Stimulated activated CD8-positive, alpha-beta memory T cell treated with anti-CD3 and anti-CD28 coated beads, Interleukin-7, amount 100 ng/mL, for 24 hours (primary cell): ENCODE measurements around the gene CD22.

Experiments
- DNase-seq: peaks from one replicate; pipeline ENCODE4 v3.0.0-alpha.2; 2020; ENCODE audit warnings: low read depth

The CD22 gene

DNA sequence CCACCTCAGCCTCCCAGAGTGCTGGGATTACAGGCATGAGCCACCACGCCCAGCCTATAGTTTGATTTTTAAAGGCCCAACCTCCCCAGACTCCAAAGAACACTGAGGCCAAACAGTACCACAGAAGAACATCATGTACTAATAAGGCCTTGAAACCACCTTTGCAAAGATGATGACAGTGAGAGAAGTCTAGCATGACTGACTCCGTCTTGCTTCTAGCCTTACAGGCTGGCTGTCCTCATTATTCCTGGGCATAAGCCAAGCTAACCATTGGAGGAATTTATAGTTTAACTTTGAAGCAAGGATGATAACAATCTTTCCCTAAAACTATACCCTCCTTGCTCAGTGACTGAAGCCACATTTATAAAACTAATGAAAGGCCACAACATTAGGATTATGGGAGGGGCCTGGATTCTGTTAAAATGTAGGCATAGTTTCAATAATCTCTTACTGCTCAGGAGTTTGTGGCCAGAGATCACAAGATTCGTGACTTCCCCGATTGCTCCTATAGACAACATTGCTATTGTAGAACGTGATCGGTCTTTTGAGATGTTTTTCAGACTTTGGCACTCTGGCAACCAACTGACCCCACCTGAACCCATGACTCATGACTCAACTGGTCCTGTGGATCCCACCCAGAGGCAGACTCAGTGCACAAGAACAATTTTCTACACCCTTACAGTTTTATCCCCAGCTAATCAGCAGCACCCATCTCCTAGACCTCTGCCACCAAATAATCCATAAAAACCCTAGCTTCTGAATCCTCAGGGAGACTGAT lies 59.5 kb downstream of the CD22 start:
- DNase-seq: no peak

DNA sequence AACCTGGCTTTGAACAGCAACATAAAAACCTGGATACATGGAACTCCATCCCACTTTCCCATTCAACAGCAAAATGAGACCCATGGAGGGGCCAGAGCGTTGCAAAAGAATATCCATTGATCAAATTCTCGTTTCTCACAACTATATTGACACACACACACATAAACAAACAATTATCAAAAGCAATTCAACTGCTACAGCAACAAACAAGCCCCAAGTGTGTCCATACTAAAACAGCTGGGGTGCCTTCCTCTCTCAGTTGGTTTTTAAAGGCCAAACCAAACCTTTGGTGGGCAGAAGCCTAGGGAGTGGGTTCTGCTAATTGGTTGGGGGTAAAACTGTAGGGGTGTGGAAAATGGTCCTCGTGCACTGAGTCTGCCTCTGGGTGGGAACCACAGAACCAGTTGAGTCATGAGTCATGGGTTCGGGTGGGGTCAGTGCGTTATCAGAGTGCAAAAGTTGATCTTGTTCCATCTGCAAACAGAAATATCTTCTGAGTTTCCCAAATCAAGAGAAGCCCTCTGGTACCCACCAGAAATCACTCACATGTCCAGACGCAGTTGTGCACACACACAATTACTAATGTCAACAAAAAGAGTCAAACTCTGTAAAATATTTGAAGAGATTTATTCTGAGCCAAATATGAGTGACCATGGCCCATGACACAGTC lies 60.3 kb downstream of the CD22 start:
- DNase-seq: no peak

DNA sequence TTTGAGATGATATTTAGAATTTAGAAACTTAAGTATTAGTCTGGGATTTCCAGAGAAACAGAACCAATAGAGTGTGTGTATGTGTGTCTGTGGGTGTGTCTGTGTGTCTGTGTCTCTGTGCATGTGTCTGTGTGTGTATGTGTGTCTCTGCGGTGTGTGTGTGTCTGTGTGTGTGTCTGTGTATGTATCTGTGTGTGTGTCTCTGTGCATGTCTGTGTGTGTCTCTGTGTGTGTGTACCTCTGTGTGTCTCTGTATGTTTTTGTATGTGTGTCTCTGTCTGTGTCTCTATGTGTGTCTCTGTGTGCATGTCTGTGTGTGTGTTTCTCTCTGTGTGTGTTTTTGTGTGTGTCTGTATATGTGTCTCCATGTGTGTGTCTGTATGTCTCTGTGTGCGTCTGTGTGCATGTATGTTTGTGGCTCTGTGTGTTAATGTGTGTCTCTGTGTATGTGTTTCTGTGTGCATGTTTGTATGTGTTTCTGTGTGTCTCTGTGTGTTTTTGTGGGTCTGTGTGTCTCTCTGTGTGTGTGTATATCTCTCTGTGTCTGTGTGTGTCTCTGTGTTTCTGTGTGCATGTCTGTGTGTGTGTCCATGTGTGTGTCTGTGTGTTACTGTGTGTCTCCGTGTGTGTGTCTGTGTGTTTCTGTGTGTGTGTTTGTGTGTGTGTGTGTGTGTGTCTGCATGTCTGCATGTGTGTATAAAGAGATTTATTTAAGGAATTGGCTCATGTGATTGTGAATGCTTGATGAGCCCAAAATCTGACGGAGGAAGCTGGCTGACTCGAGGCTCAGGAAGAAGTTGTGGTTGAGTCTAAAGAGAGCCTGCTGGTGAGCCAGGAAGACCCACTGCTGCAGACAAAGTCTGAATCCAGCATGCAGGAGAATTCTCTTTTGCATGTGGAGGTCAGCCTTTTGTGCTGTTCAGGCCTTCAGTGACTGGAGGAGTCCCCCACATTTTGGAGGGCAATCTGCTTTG lies 64.0 kb downstream of the CD22 start:
- DNase-seq: no peak

DNA sequence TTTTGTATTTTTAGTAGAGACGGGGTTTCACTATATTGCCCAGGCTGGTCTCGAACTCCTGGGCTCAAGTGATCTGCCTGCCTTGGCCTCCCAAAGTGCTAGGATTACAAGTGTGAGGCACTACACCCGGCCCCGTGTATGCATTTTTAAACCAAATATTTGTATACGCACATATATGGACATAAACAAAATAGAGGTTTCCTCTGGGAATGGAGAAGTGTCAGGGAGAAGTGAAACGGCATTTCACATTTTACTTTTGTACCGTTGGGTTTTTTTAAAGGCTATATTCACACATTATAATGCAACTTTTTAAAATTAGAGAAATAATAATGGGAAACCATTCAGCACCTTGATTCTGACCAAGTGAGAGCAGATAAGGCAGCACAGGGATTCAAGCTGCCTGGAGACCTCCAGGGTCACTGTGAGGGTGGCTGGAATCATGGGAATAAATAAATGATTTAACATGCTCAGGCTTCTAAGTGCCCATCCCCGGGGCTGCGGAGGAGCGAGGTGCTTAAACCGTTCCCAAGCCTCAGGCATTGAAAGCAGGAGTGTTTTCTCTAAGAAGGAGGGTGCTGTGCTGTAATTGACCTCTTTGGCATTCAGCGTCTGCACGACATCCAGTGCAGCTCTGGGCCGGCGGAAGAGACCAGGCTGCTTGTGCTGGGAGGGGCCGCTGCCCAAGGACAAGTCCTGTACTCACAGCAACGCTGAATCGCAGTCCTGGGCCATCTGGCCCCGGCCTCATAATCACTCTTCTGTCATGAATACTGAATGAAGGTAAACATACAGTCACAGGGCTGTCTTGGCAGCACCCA lies 66.6 kb downstream of the CD22 start:
- DNase-seq: no peak

DNA sequence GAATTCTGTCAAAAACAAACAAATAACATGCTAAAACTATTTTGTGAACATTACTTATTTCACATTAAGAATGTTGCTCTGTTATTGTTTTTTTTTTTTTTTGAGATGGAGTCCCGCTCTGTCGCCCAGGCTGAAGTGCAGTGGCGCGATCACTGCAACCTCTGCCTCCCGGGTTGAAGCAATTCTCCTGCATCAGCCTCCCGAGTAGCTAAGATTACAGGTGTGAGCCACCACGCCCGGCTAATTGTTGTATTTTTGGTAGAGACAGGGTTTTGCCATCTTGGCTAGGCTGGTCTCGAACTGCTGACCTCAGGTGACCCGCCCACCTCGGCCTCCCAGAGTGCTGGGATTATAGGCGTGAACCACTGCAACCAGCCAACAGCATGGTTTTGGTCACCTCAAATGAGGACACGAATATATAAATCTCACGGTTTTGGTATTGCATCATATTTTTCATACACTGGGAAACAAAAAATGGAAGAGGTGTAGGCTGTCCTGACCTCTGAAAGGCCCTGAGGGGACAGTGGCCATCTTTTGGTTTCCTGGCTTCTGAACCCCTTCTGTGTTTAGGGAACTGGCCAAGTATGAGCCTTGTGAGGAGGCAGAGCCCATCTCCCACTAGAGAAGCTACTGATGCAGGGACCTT lies 67.4 kb downstream of the CD22 start:
- DNase-seq: no peak
